ENCODE measurements around the gene PPT1. TPM values are rescaled to one million over a fixed set of nuclear protein-coding genes. Genes with fewer than 3 reads are reported as not detected.

The PPT1 gene
- total and polyA plus RNA-seq, 2 of the 8 experiments (the other 6 are each of a cell fraction or from before 2014, with no cell fraction given), result 77.1 to 150 TPM

GRCh38 chr1:40130892-40131291, 33.8 kb upstream of the PPT1 start:
- no peak overlapping the region for H2BK15ac ChIP-seq (ENCODE audit: low read length)
- WGBS, 2 experiments (ENCODE audit: extremely low coverage in 1 of 2, insufficient coverage in 1 of 2, insufficient read length in 1 of 2, insufficient replicate concordance in 2 of 2, low coverage in 1 of 2, low lambda C conversion rate in 2 of 2, missing lambda C conversion rate in 1 of 2), result 95% methylated on average over 2 of the region's 2 CpGs; no CpG with 5 or more reads in 1 of the 2 experiments
- H3K14ac ChIP-seq (ENCODE audit: insufficient read length), result no peak overlapping the region
- DNase-seq (ENCODE audit: low read depth in 1 of 2, low spot score in 2 of 2) (no peak), FAIRE-seq (no peak)
- H4K8ac ChIP-seq (ENCODE audit: extremely low read depth, insufficient read depth, low read length), result no peak overlapping the region
- no peak overlapping the region for H3K27ac ChIP-seq (ENCODE audit: low read depth, low read length)
- no peaks in the 10 kb centered on the region for H3K79me2 ChIP-seq (ENCODE audit: control insufficient read depth in 1 of 2, insufficient read depth in 2 of 2, low read length in 2 of 2)
- H2AK5ac ChIP-seq (ENCODE audit: low read depth, low read length), result no peak overlapping the region
- H3K9me3 ChIP-seq (ENCODE audit: insufficient read depth in 2 of 2, low read depth in 1 of 2, low read length in 1 of 2), result no peaks in the 10 kb centered on the region
- ChIA-PET CTCF (ENCODE audit: partially characterized antibody) (interaction anchor here (0.7 to 1.7 kb wide), 4 partner anchors 21 to 1118 kb away, joined by 3 to 5 read pairs (median 4); no protein-coding TSS in a partner anchor), POLR2A (ENCODE audit: partially characterized antibody) (interaction anchor here (0.7 kb wide), 1 partner anchor 50 kb away, joined by 3 read pairs; no protein-coding TSS in a partner anchor)
- no peak overlapping the region for H3K4me3 ChIP-seq (ENCODE audit: extremely low read depth in 1 of 4, insufficient read depth in 2 of 4, low read depth in 3 of 4, low read length in 4 of 4)
- H4K20me1 ChIP-seq (replicated peaks in 1 of 2; ENCODE audit: control insufficient read depth in 1 of 2, insufficient read depth in 2 of 2, low read length in 2 of 2), result peaks cover 0 to 1% of the 10 kb centered on the region in 2 experiments
- no peak overlapping the region for H4K91ac ChIP-seq (replicated peaks; ENCODE audit: insufficient read length, low read length)
- H2BK12ac ChIP-seq (ENCODE audit: low read depth, low read length), result no peak overlapping the region
- H2AFZ ChIP-seq (ENCODE audit: low read length), result no peak overlapping the region
- no peaks in the 10 kb centered on the region for H3K79me1 ChIP-seq (ENCODE audit: low read depth, low read length)
- H3K4me2 ChIP-seq (ENCODE audit: insufficient read depth in 1 of 2, low read depth in 2 of 2, low read length in 2 of 2), result no peak overlapping the region
- no peaks in the 10 kb centered on the region for H3K36me3 ChIP-seq (ENCODE audit: control insufficient read depth in 2 of 4, insufficient read depth in 4 of 4, low read length in 3 of 4)
- H3K27me3 ChIP-seq (replicated peaks in 1 of 4; ENCODE audit: control insufficient read depth in 3 of 4, extremely low read depth in 1 of 4, insufficient read depth in 3 of 4, low read length in 3 of 4), result no peaks in the 10 kb centered on the region
- no peak overlapping the region for H3K4ac ChIP-seq (replicated peaks; ENCODE audit: insufficient read length, low read depth, low read length)
- no peak overlapping the region for H3K18ac ChIP-seq (ENCODE audit: extremely low read depth, low read length)
- no peak overlapping the region for H2BK5ac ChIP-seq (ENCODE audit: low read depth, low read length)
- H3K23me2 ChIP-seq (ENCODE audit: low read depth, low read length), result no peaks in the 10 kb centered on the region
- TF ChIP-seq CHD2 (IDR thresholded peaks at IDR 0.05; ENCODE audit: low read length), result no peak
- no peak for TF ChIP-seq CBX5 (IDR thresholded peaks at IDR 0.05; ENCODE audit: low read depth, low read length)
- no peak for TF ChIP-seq TAF7 (optimal IDR thresholded peaks at IDR 0.05; ENCODE audit: borderline replicate concordance, low read depth, low read length)
- TF ChIP-seq EZH2 (IDR thresholded peaks at IDR 0.05; ENCODE audit: low read depth, low read length, severe bottlenecking), result no peak
- TF ChIP-seq POLR2A (IDR thresholded peaks at IDR 0.05; ENCODE audit: control extremely low read depth in 1 of 2, low read depth in 2 of 2, low read length in 2 of 2), result no peak
- TF ChIP-seq POLR2AphosphoS5 (IDR thresholded peaks at IDR 0.05; ENCODE audit: low read depth, low read length), result no peak
- H3K4me1 ChIP-seq (replicated peaks in 1 of 4; ENCODE audit: control insufficient read depth in 3 of 4, insufficient read depth in 4 of 4, low read length in 3 of 4), result no peaks in the 10 kb centered on the region; a peak in 1 of 7 replicates
- H2BK20ac ChIP-seq (ENCODE audit: low read length), result no peak overlapping the region
- H3K56ac ChIP-seq (replicated peaks; ENCODE audit: insufficient read length, low read depth, low read length), result no peak overlapping the region
- H4K5ac ChIP-seq (ENCODE audit: insufficient read length, low read depth, low read length), result no peak overlapping the region
- no peak overlapping the region for H2BK120ac ChIP-seq (replicated peaks; ENCODE audit: low read depth, low read length)
- H3K9ac ChIP-seq (replicated peaks in 1 of 4; ENCODE audit: extremely low read depth in 1 of 4, low read depth in 3 of 4, low read length in 3 of 4), result no peak overlapping the region
- H3K23ac ChIP-seq (ENCODE audit: insufficient read length), result no peak overlapping the region

Measured in H1 (cell line).